ENCODE results near the gene GAD1.

DNA sequence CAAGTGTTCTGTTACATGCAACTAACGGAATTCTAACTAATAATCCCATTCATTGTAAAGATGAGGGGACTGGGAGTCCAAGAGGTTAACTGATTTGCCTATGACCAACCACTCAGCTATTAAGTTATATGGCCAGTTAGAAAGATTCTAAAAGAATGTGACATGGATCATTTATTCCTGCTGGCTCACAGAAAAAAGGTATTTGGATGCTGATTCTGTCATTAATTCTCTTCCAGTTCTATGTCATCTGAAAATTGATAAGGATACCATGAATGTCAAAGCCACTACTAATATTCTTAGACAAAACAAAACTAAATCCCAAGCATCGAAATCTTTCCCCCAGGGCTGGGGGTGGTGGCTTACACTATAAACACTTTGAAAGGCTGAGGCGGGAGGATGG is 71.2 kb downstream of the GAD1 start:
- TF ChIP-seq, protein P1, sequence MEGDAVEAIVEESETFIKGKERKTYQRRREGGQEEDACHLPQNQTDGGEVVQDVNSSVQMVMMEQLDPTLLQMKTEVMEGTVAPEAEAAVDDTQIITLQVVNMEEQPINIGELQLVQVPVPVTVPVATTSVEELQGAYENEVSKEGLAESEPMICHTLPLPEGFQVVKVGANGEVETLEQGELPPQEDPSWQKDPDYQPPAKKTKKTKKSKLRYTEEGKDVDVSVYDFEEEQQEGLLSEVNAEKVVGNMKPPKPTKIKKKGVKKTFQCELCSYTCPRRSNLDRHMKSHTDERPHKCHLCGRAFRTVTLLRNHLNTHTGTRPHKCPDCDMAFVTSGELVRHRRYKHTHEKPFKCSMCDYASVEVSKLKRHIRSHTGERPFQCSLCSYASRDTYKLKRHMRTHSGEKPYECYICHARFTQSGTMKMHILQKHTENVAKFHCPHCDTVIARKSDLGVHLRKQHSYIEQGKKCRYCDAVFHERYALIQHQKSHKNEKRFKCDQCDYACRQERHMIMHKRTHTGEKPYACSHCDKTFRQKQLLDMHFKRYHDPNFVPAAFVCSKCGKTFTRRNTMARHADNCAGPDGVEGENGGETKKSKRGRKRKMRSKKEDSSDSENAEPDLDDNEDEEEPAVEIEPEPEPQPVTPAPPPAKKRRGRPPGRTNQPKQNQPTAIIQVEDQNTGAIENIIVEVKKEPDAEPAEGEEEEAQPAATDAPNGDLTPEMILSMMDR (IDR thresholded peaks at IDR 0.05) = no peak
- TF ChIP-seq POLR2A (IDR thresholded peaks at IDR 0.05) = no peak

Measured in tibial nerve (tissue), 3 donors.